ENCODE measurements around the gene TPK1.

The TPK1 gene

DNA sequence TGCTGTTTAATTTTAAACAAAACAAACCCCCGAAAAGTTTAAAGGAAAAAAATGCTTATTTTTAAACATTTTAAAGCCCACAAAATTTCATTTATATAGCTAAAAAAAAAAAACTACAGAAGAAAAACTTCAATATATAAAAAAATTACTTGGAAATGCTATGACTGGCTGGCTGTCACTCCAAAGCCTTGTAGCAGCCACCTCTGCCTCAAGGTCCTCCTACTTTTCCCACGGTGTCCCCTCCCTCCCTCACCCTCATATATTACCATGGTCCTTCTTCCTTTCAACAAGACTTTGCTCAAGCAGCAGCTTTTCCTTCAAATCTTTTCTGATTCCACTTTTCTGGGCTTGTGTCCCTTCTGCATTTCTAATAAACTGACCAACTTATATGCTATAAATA lies 122.0 kb downstream of the TPK1 start:
- DNase-seq = no peak

- DNase-seq = no peak
These were observed 125.1 kb downstream of the TPK1 start for GRCh38 chr7:144710791-144711190.

- DNase-seq = no peak
These were observed 126.8 kb downstream of the TPK1 start for GRCh38 chr7:144709066-144709465.

DNA sequence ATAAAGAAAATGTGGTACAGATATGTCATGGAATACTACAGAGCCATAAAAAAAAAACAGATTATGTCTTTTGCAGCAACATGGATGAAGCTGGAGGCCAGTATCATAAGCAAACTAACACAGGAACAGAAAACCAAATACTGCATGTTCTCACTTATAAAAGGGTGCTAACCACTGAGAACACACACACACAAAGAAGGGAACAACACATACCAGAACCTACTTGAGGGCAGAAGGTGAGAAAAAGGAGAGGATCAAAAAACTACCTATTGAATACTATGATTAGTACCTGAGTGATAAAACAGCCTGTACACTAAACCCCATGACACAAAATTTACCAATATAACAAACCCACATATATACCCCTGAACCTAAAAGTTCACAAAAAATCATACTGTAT lies 144.6 kb downstream of the TPK1 start:
- DNase-seq = no peak

GRCh38 chr7:144682581-144683280 lies 153.1 kb downstream of the TPK1 start:
- DNase-seq = no peak

GRCh38 chr7:144676492-144676891 lies 159.4 kb downstream of the TPK1 start:
- no peak for DNase-seq

- DNase-seq = no peak
These were observed 161.3 kb downstream of the TPK1 start for GRCh38 chr7:144674550-144674949.

GRCh38 chr7:144672869-144673268 lies 163.0 kb downstream of the TPK1 start:
- DNase-seq = no peak

DNA sequence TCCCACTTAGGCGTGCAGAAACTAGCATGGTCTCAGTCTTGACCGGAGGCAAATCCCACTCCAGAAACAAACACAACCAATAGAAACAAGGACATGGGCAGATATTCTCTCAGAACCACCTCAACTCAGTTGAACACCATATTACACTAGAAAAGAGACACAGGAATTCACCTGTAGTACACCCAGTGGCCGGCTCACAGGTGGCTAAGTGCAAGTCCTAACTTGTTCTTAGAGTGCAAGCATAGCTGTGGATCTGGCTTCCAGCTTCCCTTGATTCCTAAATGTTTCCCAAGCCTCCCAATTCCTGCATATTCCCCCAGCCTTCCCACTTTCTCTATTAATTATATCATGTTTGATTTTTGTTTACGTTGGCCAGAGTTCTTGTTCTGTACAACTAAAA lies 164.4 kb downstream of the TPK1 start:
- no peak for DNase-seq

- no peak for DNase-seq
These were observed 165.6 kb downstream of the TPK1 start for GRCh38 chr7:144670218-144670617.

DNA sequence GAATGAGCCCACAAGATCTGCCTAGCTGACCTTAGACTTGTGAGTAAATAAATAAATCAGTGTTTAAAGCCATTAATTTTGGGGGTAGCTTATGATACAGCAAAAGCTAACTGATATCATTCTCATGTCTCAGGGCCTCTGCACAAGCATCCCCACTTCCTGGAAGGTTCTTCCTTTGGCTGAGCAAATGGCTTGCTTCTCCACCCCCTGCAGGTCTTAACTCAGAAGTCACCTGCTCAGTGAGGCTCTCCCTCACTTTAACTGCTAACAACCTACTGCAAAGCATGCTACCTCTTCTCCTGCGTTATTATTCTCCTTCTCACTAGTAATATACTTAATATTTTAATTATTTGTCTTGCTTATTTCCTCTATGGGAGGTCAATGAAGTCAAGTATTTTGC lies 167.3 kb downstream of the TPK1 start:
- no peak for DNase-seq

GRCh38 chr7:144665689-144666381 lies 170.0 kb downstream of the TPK1 start:
- DNase-seq = no peak

DNA sequence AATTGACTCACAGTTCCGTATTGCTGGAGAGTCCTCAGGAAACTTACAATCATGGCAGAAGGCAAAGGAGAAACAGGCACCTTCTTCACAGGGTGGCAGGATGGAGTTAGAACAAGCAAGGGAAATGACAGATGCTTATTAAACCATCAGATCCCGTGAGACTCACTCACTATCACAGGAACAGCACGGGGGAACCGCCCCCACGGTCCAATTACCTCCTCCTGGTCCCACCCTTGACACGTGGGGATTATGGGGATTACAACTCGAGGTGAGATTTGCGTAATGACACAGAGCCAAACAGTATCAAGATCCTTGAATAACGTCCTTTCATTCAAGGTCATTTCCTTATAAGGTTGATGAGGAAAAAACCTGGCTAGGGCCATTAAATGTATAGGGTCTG lies 176.6 kb downstream of the TPK1 start:
- DNase-seq = no peak

DNA sequence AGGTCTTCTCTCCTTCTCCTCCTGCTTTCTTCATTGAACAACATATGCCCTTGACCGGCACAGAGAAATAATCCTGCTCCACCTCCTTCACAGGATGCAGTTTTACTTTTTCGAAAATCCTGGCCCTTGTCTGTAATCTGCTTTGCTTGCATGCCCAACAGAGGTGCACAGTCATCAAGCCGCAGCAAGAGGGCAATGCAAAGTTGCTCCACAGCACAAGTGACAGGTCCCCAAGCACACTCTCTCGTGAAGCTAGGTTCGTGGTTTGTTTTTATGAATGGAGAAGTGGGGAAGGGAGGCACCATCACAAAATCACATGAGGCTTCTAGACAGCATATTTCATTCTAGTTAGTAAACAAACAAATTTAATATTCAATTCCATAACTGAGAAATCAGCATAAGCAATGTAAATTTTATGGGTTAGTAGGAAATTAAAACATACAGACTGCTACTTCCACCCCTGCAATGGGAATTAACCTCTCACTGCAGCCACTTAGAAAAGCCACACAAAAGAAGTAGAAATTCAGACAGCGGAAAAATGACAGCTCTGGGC lies 178.8 kb downstream of the TPK1 start:
- DNase-seq = no peak

DNA sequence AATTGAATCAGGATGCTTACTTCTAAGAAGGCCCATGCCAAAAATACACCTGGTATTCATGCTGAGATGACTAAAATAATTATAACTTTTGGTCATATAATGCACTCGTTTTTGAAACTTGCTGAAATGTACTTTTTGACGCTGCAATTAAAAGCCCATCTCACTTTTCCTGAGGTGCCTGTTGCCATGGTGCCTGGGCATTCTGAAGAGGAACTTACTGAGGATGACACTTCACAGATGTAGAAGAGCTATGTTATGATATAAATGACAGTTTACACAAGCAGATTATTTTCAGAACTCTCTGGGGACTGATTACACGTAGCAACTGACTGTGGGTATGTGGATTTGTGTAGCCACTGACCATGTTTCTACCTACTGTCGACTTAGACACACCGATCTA lies 182.4 kb downstream of the TPK1 start:
- DNase-seq = no peak

GRCh38 chr7:144650439-144650838 lies 185.4 kb downstream of the TPK1 start:
- DNase-seq = no peak

GRCh38 chr7:144649120-144649519 lies 186.7 kb downstream of the TPK1 start:
- DNase-seq = no peak

DNA sequence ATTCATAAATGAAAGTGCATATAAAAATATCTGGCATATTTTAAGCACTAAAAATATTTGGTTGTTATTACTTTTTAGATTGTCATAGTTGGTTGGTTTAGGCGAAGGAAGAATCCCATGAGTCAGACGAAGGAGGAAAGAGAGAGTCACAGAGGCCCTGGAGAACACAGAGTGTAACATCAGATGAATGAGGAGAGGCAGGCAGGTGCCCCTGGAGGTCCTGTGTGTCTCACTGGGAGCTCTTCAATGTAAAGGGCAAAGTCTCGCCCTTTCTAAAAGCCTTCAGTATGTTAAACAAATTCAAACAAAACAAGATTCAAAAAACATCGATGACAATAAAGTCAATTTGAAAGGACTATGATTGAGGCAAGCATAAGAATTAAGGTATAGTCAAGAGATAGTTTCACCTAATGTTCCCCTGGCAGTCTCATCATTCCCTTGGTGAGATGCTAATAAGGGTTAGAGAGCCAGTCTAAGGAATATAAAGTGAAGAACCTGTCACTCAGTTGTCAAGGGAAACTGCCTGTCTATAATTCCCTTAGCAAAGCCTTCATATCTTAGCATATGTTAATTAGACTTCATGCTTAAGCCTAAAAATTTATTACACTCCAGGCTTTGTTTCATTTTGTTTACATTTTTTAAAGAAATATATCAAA lies 194.3 kb downstream of the TPK1 start:
- no peak for DNase-seq

DNA sequence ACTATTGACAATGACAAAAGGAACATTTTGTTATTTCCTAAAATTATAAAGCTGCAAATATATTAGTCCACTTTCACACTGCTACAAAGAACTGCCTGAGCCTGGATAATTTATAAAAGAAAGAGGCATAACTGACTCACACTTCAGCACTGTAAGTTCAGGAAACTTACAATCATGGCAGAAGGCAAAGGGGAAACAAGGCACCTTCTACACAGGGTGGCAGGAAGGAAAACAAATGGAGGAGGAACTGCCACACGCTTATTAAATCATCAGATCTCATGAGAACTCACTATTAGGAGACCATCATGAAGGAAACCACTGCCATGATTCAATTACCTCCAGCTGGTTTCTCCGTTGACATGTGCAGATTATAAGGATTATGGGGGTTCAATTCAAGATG lies 203.1 kb downstream of the TPK1 start:
- DNase-seq = no peak

DNA sequence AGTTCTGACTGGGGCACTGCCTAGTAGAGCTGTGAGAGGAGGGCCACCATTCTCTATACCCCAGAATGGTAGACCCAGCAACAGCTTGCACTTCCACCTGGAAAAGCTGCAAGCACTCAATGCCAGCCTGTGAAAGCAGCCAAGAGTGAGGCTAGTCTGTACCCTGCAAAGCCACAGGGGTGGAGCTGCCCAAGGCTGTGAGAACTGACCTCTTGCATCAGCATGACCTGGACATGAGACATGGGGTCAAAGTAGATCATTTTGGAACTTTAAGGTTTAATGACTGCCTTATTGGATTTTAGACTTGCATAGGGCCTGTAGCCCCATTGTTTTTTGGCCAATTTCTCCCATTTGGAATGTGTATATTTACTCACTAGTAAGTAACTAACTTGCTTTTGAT lies 206.3 kb downstream of the TPK1 start:
- no peak for DNase-seq

GRCh38 chr7:144629011-144629410 lies 206.8 kb downstream of the TPK1 start:
- DNase-seq = no peak

DNA sequence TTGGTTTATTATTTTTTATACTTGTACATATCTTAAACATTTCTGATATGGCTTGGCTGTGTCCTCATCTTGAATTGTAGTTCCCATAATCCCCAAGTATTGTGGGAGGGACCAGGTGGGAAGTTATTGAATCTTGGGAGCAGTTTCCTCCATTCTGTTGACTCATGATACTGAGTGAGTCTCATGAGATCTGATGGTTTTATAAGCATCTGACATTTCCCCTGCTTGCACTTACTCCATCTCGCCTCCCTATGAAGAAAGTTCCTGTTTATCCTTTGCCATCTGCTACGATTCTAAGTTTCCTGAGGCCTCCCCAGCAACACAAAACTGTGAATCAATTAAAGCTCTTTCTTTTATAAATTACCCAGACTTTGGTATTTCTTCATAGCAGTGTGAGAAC lies 207.7 kb downstream of the TPK1 start:
- DNase-seq = no peak

GRCh38 chr7:144622745-144623144 lies 213.1 kb downstream of the TPK1 start:
- DNase-seq = no peak

GRCh38 chr7:144606261-144606660 lies 229.6 kb downstream of the TPK1 start:
- no peak for DNase-seq
